ENCODE measurements around the gene CDC73.

Gene CDC73

DNA sequence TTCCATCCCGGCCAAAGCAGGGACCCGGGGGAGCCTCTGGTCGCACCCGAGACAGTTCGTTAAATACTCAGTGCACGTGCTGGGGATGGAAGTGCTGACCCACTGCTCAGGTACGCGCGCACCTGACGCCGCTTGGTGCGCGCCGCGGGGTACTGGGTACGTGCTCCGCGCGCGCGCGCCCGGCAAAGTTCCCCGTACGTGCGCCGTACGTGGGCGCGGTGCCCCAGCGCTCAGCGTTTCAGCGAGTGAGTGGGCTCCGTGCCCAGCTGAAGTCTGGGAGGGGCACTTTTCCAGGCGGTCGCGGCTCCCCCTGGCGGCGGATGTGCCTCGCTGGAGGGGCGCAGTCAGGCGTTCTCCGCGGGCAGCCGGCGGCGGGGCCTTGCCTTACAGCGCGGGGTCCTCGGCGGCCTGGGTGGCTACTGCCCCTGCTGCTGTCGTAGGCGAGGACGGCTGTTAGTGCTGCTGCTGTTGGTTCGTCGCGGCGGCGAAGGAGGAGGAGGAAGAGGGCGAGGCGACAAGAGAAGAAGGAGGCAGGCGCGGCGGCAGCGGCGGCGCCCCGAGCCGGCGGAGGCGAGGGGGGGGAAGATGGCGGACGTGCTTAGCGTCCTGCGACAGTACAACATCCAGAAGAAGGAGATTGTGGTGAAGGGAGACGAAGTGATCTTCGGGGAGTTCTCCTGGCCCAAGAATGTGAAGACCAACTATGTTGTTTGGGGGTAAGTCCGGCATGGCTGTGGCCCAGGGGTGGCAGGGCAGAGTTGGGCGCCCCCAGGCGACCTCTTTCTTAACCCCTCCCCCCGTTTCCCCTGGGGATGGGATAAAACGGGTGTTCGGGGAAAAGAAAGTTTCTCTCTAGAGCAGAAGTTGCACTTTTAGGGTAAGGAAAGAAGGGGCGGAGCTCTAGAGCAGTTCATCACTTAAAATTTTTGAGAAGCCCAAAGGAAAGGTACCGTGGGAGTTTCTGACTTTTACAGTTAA is at the start of gene CDC73:
Gene CDC73, plus strand, starts transcription at position 416 of the 978 bp plus-strand sequence. Its CDS starts 170 bp downstream, at position 586.
- peak; percentile 82 for DNase-seq (ENCODE audit: low read depth, low spot score)
- H3K4me1 ChIP-seq (ENCODE audit: control insufficient read depth, insufficient read depth, low read length) = no peaks in the 10 kb centered on the region
- H3K4me3 ChIP-seq (ENCODE audit: low read length) = peak within 1 kb of the TSS; percentile 71; the same call in 1 of the 2 replicates
- H3K27me3 ChIP-seq (ENCODE audit: control insufficient read depth, insufficient read depth, low read length) = no peaks in the 10 kb centered on the region
- no peaks in the 10 kb centered on the region for H3K9me3 ChIP-seq (ENCODE audit: control insufficient read depth, insufficient read depth, low read length)
- H3K36me3 ChIP-seq (ENCODE audit: control insufficient read depth, insufficient read depth, low read length) = 0 out of 2 replicates have a peak, but pooled peaks cover 3% of the 10 kb centered on the region
- WGBS (ENCODE audit: insufficient coverage, insufficient read length) = no CpG with 5 or more reads among the region's 85 CpGs
- no peak within 1 kb of the TSS for H3K27ac ChIP-seq (ENCODE audit: low read length)

DNA sequence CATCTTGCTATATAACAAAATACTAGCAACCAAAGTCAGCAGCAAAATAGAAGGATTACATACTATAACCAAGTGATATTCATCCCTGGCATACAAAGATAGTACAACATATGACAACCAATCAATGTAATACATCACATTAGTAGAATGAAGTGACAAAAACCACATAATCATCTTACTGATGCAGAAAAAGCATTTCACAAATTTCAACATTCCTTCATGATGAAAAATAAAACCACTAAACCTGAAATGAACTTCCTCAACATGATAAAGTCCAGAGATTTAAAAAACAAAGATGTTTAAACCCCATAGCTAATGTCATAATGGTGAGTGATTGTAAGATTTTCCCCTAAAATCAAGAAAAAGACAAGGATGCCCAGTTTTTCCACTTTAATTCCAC is 43.8 kb upstream of the CDC73 start:
- Histone ChIP-seq H3K9me3 (ENCODE audit: control insufficient read depth, insufficient read depth, low read length) (no peaks in the 10 kb centered on the region), H3K27me3 (ENCODE audit: control insufficient read depth, insufficient read depth, low read length) (no peaks in the 10 kb centered on the region), H3K4me1 (ENCODE audit: control insufficient read depth, insufficient read depth, low read length) (no peaks in the 10 kb centered on the region), H3K4me3 (ENCODE audit: low read length) (no peak overlapping the region), H3K27ac (ENCODE audit: low read length) (no peak overlapping the region), H3K36me3 (ENCODE audit: control insufficient read depth, insufficient read depth, low read length) (peaks cover 9% of the 10 kb centered on the region; the same call in 1 of the 2 replicates)
- no peak for DNase-seq (ENCODE audit: low read depth, low spot score)

DNA sequence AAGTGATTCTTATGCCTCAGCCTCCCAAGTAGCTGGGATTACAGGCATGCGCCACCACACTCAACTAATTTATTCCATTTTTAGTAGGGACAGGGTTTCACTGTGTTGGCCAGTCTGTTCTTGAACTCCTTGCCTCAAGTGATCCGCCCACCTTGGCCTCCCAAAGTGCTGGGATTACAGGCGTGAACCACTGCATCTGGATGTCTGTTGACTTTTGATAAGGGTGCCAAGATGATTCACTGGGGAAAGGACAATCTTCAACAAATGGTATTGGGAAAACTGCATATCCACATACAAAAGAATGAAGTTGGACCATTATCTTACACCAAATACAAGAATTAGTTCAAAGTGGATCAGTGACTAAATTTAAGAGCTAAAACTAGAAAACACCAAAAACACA is 42.6 kb upstream of the CDC73 start:
- Histone ChIP-seq H3K4me1 (ENCODE audit: control insufficient read depth, insufficient read depth, low read length) (no peaks in the 10 kb centered on the region), H3K36me3 (ENCODE audit: control insufficient read depth, insufficient read depth, low read length) (peaks cover 11% of the 10 kb centered on the region; the same call in 1 of the 2 replicates), H3K9me3 (ENCODE audit: control insufficient read depth, insufficient read depth, low read length) (no peaks in the 10 kb centered on the region), H3K27me3 (ENCODE audit: control insufficient read depth, insufficient read depth, low read length) (no peaks in the 10 kb centered on the region), H3K27ac (ENCODE audit: low read length) (no peak overlapping the region), H3K4me3 (ENCODE audit: low read length) (no peak overlapping the region)
- WGBS (ENCODE audit: insufficient coverage, insufficient read length) = no CpG with 5 or more reads among the region's 3 CpGs
- no peak for DNase-seq (ENCODE audit: low read depth, low spot score)

DNA sequence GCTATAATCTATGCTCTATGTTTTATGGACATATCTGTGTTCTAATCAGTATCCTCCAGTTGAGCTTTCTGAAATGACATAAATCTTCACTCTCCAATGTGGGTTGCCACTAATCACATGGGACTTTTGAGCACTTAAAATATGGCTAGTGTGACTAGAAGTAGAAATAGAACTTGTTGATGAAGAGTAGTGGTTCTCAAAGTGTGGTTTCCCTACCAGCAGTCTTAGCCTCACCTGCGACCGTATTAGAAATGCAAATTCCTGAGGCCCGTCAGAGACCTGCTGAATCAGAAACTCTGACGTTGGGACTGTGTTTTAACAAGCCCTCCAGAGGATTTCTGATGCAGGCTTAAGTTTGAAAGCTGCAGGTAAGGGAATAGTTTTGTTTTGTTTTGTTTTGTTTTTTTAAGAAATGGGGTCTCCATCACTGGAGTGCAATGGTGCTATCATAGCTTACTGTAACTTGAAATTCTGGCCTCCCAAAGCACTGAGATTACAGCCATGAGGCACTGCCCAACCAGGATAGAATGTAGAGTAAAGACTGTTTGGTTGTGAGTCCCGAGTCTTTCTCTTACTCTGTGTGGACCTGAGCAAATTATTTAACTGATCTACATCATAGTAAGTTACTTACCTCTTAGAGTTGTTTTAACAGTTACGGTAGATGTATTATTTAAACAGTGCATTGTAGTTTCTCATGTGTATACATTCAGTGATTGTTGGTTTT is 38.3 kb upstream of the CDC73 start:
- no peak overlapping the region for H3K27ac ChIP-seq (ENCODE audit: low read length)
- no peaks in the 10 kb centered on the region for H3K4me1 ChIP-seq (ENCODE audit: control insufficient read depth, insufficient read depth, low read length)
- no peak for DNase-seq (ENCODE audit: low read depth, low spot score)
- peaks cover 8% of the 10 kb centered on the region; the same call in 1 of the 2 replicates for H3K36me3 ChIP-seq (ENCODE audit: control insufficient read depth, insufficient read depth, low read length)
- no peaks in the 10 kb centered on the region for H3K9me3 ChIP-seq (ENCODE audit: control insufficient read depth, insufficient read depth, low read length)
- H3K27me3 ChIP-seq (ENCODE audit: control insufficient read depth, insufficient read depth, low read length) = no peaks in the 10 kb centered on the region
- no peak overlapping the region for H3K4me3 ChIP-seq (ENCODE audit: low read length)
- no CpG with 5 or more reads among the region's 6 CpGs for WGBS (ENCODE audit: insufficient coverage, insufficient read length)

DNA sequence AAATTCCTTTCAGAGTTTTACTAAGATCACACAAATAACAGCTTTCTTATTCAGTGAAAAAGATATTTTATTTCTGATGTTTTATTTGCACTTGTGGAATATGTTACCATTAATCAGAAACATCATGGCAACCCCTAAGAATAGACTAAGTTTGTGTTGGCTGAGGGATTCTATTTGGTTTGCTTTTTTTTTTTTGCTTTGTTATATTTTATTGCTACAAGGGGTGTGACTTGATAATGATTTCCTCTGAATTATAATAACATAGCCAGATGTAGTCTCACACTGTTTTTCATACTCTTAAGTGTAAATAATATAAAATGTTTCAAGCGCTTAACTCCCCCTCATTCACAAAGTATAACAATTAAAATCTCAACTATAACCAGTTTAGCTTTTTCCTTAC is 36.6 kb upstream of the CDC73 start:
- no peak for DNase-seq (ENCODE audit: low read depth, low spot score)
- Histone ChIP-seq H3K27me3 (ENCODE audit: control insufficient read depth, insufficient read depth, low read length) (no peaks in the 10 kb centered on the region), H3K36me3 (ENCODE audit: control insufficient read depth, insufficient read depth, low read length) (peaks cover 8% of the 10 kb centered on the region; the same call in 1 of the 2 replicates), H3K4me3 (ENCODE audit: low read length) (no peak overlapping the region), H3K9me3 (ENCODE audit: control insufficient read depth, insufficient read depth, low read length) (no peaks in the 10 kb centered on the region), H3K4me1 (ENCODE audit: control insufficient read depth, insufficient read depth, low read length) (no peaks in the 10 kb centered on the region), H3K27ac (ENCODE audit: low read length) (no peak overlapping the region)
- WGBS (ENCODE audit: insufficient coverage, insufficient read length) = no CpG with 5 or more reads among the region's 1 CpG

DNA sequence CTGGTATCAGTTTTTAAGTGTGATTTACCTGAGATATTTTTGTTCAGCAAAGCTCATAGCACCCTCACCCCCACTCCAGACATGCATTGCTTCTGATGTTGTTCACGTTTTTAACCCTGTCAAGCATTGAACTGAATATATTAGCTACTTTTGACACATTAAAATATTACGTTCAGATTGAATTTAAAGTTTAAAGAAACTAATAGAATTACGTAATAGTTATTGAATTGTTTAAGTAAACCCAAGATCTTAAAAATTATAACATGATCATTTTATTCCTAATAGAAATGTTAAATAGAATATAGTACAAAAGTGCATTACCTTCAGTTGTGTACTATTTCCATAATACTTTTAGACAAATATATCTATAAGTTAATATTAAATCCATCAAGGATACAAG is 35.5 kb upstream of the CDC73 start:
- no CpG with 5 or more reads among the region's 3 CpGs for WGBS (ENCODE audit: insufficient coverage, insufficient read length)
- Histone ChIP-seq H3K27ac (ENCODE audit: low read length) (no peak overlapping the region), H3K36me3 (ENCODE audit: control insufficient read depth, insufficient read depth, low read length) (peaks cover 8% of the 10 kb centered on the region; the same call in 1 of the 2 replicates), H3K9me3 (ENCODE audit: control insufficient read depth, insufficient read depth, low read length) (no peaks in the 10 kb centered on the region), H3K4me3 (ENCODE audit: low read length) (no peak overlapping the region), H3K27me3 (ENCODE audit: control insufficient read depth, insufficient read depth, low read length) (no peaks in the 10 kb centered on the region), H3K4me1 (ENCODE audit: control insufficient read depth, insufficient read depth, low read length) (no peaks in the 10 kb centered on the region)
- DNase-seq (ENCODE audit: low read depth, low spot score) = no peak

DNA sequence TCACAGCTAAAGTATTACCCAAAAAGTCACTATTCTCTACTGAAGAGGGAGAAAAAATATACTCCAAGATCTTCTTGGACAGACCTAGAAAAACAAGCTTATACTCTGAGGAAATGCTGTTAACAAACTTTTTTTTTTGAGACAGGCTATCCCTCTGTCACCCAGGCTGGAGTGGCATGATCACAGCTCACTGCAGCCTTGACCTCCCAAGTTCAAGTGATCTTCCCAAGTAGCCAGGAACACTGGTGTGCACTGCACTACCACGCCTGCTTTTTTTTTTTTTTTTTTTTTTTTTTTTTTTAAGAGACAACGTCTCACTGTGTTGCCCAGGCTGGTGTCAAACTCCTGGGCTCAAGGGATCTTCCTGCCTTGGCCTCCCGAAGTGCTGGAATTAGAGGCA is 33.9 kb upstream of the CDC73 start:
- WGBS (ENCODE audit: insufficient coverage, insufficient read length) = no CpG with 5 or more reads among the region's 3 CpGs
- no peaks in the 10 kb centered on the region for H3K9me3 ChIP-seq (ENCODE audit: control insufficient read depth, insufficient read depth, low read length)
- H3K27me3 ChIP-seq (ENCODE audit: control insufficient read depth, insufficient read depth, low read length) = no peaks in the 10 kb centered on the region
- DNase-seq (ENCODE audit: low read depth, low spot score) = no peak
- no peak overlapping the region for H3K27ac ChIP-seq (ENCODE audit: low read length)
- H3K4me1 ChIP-seq (ENCODE audit: control insufficient read depth, insufficient read depth, low read length) = no peaks in the 10 kb centered on the region
- no peak overlapping the region for H3K4me3 ChIP-seq (ENCODE audit: low read length)
- H3K36me3 ChIP-seq (ENCODE audit: control insufficient read depth, insufficient read depth, low read length) = peaks cover 5% of the 10 kb centered on the region; the same call in 1 of the 2 replicates

DNA sequence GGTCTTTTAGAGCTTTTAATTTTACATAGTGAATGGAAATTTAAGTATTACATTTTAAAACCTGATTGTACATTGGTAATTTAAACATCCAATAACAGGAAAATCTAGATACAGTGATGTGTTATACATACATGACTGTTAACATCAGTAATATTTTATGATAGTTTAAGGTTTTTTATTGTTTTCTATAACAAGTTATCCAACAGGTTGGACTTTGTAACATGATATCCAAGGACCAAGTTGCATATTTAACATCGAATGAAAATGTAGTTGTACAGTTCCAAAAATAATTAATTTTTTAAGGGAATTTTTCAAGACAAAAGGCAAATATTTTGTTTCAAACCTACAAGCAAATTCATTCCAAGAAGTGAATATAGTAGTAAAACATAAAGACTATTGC is 31.0 kb upstream of the CDC73 start:
- H3K36me3 ChIP-seq (ENCODE audit: control insufficient read depth, insufficient read depth, low read length) = no peaks in the 10 kb centered on the region
- H3K4me3 ChIP-seq (ENCODE audit: low read length) = no peak overlapping the region
- no peaks in the 10 kb centered on the region for H3K9me3 ChIP-seq (ENCODE audit: control insufficient read depth, insufficient read depth, low read length)
- H3K4me1 ChIP-seq (ENCODE audit: control insufficient read depth, insufficient read depth, low read length) = no peaks in the 10 kb centered on the region
- no peak for DNase-seq (ENCODE audit: low read depth, low spot score)
- no CpG with 5 or more reads among the region's 1 CpG for WGBS (ENCODE audit: insufficient coverage, insufficient read length)
- no peak overlapping the region for H3K27ac ChIP-seq (ENCODE audit: low read length)
- no peaks in the 10 kb centered on the region for H3K27me3 ChIP-seq (ENCODE audit: control insufficient read depth, insufficient read depth, low read length)

DNA sequence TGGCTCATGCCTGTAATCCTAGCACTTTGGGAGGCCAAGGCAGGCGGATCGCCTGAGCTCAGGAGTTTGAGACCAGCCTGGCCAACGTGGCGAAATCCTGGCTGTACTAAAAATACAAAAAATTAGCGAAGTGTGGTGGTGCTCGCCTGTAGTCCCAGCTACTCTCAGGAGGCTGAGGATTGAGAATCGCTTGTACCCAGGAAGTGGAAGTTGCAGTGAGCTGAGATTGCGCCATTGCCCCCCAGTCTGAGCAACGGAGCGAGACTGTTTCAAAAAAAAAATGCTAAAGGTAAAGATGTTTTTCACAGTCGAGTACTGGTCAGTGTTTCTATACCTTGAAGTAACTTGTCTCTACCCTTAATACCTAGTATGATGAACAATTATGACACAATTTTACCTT is 27.7 kb upstream of the CDC73 start:
- no peak for DNase-seq (ENCODE audit: low read depth, low spot score)
- no peaks in the 10 kb centered on the region for H3K36me3 ChIP-seq (ENCODE audit: control insufficient read depth, insufficient read depth, low read length)
- no peaks in the 10 kb centered on the region for H3K4me1 ChIP-seq (ENCODE audit: control insufficient read depth, insufficient read depth, low read length)
- H3K9me3 ChIP-seq (ENCODE audit: control insufficient read depth, insufficient read depth, low read length) = no peaks in the 10 kb centered on the region
- H3K27me3 ChIP-seq (ENCODE audit: control insufficient read depth, insufficient read depth, low read length) = no peaks in the 10 kb centered on the region
- WGBS (ENCODE audit: insufficient coverage, insufficient read length) = no CpG with 5 or more reads among the region's 11 CpGs
- no peak overlapping the region for H3K27ac ChIP-seq (ENCODE audit: low read length)
- H3K4me3 ChIP-seq (ENCODE audit: low read length) = no peak overlapping the region

DNA sequence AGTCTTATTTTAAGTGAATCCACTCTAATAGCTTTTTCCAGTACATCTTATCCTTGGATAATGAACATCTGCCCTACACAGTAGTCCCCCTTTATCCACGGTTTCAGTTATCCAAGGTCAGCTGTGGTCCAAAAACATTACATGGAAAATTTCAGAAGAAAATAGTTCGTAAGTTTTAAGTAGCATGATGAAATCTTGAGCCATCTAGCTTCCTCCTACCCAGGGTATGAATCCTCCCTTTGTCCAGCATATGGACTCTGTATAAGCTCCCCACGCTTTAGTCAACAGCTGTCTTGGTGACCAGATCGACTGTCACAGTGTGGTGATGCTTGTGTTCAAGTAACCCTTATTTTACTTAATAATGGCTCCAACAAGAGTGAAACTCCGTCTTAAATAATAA is 19.2 kb upstream of the CDC73 start:
- Histone ChIP-seq H3K27ac (ENCODE audit: low read length) (no peak overlapping the region), H3K27me3 (ENCODE audit: control insufficient read depth, insufficient read depth, low read length) (peaks cover 2% of the 10 kb centered on the region; the same call in 1 of the 2 replicates), H3K4me1 (ENCODE audit: control insufficient read depth, insufficient read depth, low read length) (no peaks in the 10 kb centered on the region), H3K4me3 (ENCODE audit: low read length) (no peak overlapping the region), H3K9me3 (ENCODE audit: control insufficient read depth, insufficient read depth, low read length) (no peaks in the 10 kb centered on the region), H3K36me3 (ENCODE audit: control insufficient read depth, insufficient read depth, low read length) (no peaks in the 10 kb centered on the region)
- no CpG with 5 or more reads among the region's 5 CpGs for WGBS (ENCODE audit: insufficient coverage, insufficient read length)
- no peak for DNase-seq (ENCODE audit: low read depth, low spot score)
